Loucy (cell line): ENCODE results near the gene IRGQ.

Experiments
- EZH2phosphoT487 ChIP-seq: fragments of 200-600 bp; IDR thresholded peaks from 2 replicates; pipeline ENCODE4 v1.6.1; 2018; ENCODE audit warnings: antibody characterized with exemption, mild to moderate bottlenecking, moderate library complexity, borderline replicate concordance
- TF ChIP-seq, protein P1 (sequence below): fragments of 200-600 bp; sonication (generic); conservative IDR thresholded peaks from 2 replicates; pipeline ENCODE4 v1.5.1; 2014; ENCODE audit warnings: mild to moderate bottlenecking, antibody characterized with exemption, low read length

GRCh38 chr19:43594081-43594697 lies 1.7 kb downstream of the IRGQ start:
- TF ChIP-seq, protein P1, sequence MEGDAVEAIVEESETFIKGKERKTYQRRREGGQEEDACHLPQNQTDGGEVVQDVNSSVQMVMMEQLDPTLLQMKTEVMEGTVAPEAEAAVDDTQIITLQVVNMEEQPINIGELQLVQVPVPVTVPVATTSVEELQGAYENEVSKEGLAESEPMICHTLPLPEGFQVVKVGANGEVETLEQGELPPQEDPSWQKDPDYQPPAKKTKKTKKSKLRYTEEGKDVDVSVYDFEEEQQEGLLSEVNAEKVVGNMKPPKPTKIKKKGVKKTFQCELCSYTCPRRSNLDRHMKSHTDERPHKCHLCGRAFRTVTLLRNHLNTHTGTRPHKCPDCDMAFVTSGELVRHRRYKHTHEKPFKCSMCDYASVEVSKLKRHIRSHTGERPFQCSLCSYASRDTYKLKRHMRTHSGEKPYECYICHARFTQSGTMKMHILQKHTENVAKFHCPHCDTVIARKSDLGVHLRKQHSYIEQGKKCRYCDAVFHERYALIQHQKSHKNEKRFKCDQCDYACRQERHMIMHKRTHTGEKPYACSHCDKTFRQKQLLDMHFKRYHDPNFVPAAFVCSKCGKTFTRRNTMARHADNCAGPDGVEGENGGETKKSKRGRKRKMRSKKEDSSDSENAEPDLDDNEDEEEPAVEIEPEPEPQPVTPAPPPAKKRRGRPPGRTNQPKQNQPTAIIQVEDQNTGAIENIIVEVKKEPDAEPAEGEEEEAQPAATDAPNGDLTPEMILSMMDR: no peak
- TF ChIP-seq EZH2phosphoT487: no peak
